MCF 10A (cell line): ENCODE results near the gene CNN2. TPM values are rescaled to one million over a fixed set of nuclear protein-coding genes. Genes with fewer than 3 reads are reported as not detected.

ENCODE experiments used
- BruUV-seq: library from RNA; stranded (reverse); fragments of 400-500 nt; replicated peaks from 2 replicates; lab custom pipeline; 2021; lab: Mats Ljungman, UMichigan
- CTCF ChIA-PET: fragments of 300-600 bp; sonication (Branson Sonifier 250); formaldehyde crosslinking; extraction: SDS; loops from one replicate; lab custom pipeline; 2021; ENCODE audit warnings: antibody characterized with exemption, inconsistent platforms; lab: Yijun Ruan, JAX
- POLR2A ChIA-PET: fragments of 300-600, 350-650 bp; sonication (Branson Sonifier 250); formaldehyde crosslinking; extraction: SDS; loops from one replicate; lab custom pipeline; 2020; ENCODE audit warnings: antibody characterized with exemption, inconsistent platforms; lab: Yijun Ruan, JAX
- DNase-seq: peaks from one replicate; pipeline ENCODE4 v3.0.0-alpha.2; 2018; ENCODE audit not compliant: unreplicated experiment
- H3K27ac Mint-ChIP-seq: one replicate; pipeline ENCODE4 v1.8.0; 2022; ENCODE audit warnings: mild to moderate bottlenecking, low read depth, mixed read lengths; ENCODE audit not compliant: unreplicated experiment
- H3K27me3 Mint-ChIP-seq: one replicate; pipeline ENCODE4 v1.8.0; 2022; ENCODE audit warnings: mixed read lengths; ENCODE audit not compliant: insufficient read depth, unreplicated experiment
- H3K36me3 Mint-ChIP-seq: one replicate; pipeline ENCODE4 v1.8.0; 2022; ENCODE audit warnings: mild to moderate bottlenecking, moderate library complexity, mixed read lengths; ENCODE audit not compliant: insufficient read depth, unreplicated experiment
- H3K4me1 Mint-ChIP-seq: one replicate; pipeline ENCODE4 v1.8.0; 2022; ENCODE audit warnings: mixed read lengths; ENCODE audit not compliant: insufficient read depth, unreplicated experiment
- H3K4me3 Mint-ChIP-seq: one replicate; pipeline ENCODE4 v1.8.0; 2022; ENCODE audit warnings: mild to moderate bottlenecking, moderate library complexity, mixed read lengths; ENCODE audit not compliant: unreplicated experiment
- H3K9me3 Mint-ChIP-seq: one replicate; pipeline ENCODE4 v1.8.0; 2022; ENCODE audit warnings: mixed read lengths; ENCODE audit not compliant: unreplicated experiment
- intact Hi-C: fragments of 100-400 bp; cut with micrococcal nuclease; formaldehyde crosslinking; loops from 2 replicates; pipeline ENCODE4 v1.14.1; 2022
- total RNA-seq: library from RNA; stranded (reverse); gene quantifications from 2 replicates; pipeline ENCODE4 v1.2.3, GENCODE V29; 2022
- TF ChIP-seq, protein P1 (sequence below): fragments of 200-600 bp; IDR thresholded peaks from one replicate; pipeline ENCODE4 v1.8.0; 2022; ENCODE audit warnings: antibody characterized with exemption, mild to moderate bottlenecking; ENCODE audit not compliant: unreplicated experiment

CNN2 gene
- total RNA-seq, 1 experiment from 2014 or later: 166 TPM

GRCh38 chr19:1050989-1051788, 24.8 kb downstream of the CNN2 start:
- intact Hi-C loops: no loop called here
- Mint-ChIP-seq H3K9me3 (no peaks in the 10 kb centered on the region), H3K27ac (no peak overlapping the region), H3K4me3 (no peak overlapping the region), H3K4me1 (no peaks in the 10 kb centered on the region), H3K36me3 (no peaks in the 10 kb centered on the region), H3K27me3 (no peaks in the 10 kb centered on the region)
- ChIA-PET POLR2A (no interaction called here), CTCF (no interaction called here)
- TF ChIP-seq, protein P1, sequence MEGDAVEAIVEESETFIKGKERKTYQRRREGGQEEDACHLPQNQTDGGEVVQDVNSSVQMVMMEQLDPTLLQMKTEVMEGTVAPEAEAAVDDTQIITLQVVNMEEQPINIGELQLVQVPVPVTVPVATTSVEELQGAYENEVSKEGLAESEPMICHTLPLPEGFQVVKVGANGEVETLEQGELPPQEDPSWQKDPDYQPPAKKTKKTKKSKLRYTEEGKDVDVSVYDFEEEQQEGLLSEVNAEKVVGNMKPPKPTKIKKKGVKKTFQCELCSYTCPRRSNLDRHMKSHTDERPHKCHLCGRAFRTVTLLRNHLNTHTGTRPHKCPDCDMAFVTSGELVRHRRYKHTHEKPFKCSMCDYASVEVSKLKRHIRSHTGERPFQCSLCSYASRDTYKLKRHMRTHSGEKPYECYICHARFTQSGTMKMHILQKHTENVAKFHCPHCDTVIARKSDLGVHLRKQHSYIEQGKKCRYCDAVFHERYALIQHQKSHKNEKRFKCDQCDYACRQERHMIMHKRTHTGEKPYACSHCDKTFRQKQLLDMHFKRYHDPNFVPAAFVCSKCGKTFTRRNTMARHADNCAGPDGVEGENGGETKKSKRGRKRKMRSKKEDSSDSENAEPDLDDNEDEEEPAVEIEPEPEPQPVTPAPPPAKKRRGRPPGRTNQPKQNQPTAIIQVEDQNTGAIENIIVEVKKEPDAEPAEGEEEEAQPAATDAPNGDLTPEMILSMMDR: no peak
- BruUV-seq: no TSS peak
- DNase-seq: no peak

DNA sequence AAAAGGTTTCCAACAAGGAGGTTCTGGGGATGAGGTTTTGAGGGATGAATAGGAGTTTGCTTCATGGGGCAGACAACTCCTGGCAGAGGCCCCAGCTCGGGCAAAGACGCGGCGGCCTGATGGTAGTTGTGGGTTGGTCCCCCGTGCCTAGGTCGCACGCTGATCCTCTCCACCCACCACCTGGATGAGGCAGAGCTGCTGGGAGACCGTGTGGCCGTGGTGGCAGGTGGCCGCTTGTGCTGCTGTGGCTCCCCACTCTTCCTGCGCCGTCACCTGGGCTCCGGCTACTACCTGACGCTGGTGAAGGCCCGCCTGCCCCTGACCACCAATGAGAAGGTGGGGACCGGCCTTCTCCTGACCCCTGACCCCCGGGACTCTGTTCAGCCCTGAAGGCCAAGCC, 25.4 kb downstream of the CNN2 start:
- CTCF ChIA-PET: no interaction called here
- BruUV-seq: no TSS peak
- Mint-ChIP-seq H3K4me1 (no peaks in the 10 kb centered on the region), H3K9me3 (no peaks in the 10 kb centered on the region), H3K27me3 (no peaks in the 10 kb centered on the region), H3K4me3 (no peak overlapping the region), H3K36me3 (no peaks in the 10 kb centered on the region), H3K27ac (no peak overlapping the region)
- POLR2A ChIA-PET: no interaction called here
- intact Hi-C loops: no loop called here
- TF ChIP-seq, protein P1: no peak
- no peak for DNase-seq

DNA sequence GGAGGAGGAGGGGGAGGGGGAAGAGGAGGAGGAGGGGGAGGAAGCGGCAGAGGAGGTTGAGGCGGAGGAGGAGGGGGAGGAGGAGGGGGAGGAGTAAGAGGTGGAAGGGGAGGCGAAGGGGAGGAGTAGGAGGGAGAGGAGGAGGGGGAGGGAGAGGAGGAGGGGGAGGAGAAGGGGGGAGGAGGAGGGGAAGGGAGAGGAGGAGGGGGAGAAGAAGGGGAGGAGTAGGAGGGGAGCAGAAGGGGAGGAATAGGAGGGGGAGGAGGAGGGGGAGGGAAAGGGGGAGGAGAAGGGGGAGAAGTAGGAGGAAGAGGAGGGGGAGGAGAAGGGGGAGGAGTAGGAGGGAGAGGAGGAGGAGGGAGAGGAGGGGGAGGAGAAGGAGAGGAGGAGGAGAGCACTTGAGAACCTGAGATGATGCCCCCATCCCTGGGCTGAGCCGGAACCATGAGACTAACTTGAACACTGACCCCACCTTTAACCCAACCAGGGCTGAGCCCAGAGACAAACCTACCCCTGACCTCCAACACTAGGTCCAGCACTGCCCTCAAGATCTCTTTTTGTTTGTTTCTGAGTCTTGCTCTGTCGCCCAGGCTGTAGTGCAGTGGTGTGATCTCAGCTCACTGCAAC, 26.1 kb downstream of the CNN2 start:
- no TSS peak for BruUV-seq
- TF ChIP-seq, protein P1: no peak
- POLR2A ChIA-PET: no interaction called here
- H3K27ac Mint-ChIP-seq: no peak overlapping the region
- intact Hi-C loops: no loop called here
- H3K36me3 Mint-ChIP-seq: no peaks in the 10 kb centered on the region
- DNase-seq: no peak
- no peaks in the 10 kb centered on the region for H3K4me1 Mint-ChIP-seq
- H3K4me3 Mint-ChIP-seq: no peak overlapping the region
- CTCF ChIA-PET: interaction anchor here (1.3 kb wide), 1 partner anchor 12 kb away, joined by 4 read pairs; no protein-coding TSS in a partner anchor
- no peaks in the 10 kb centered on the region for H3K27me3 Mint-ChIP-seq
- no peaks in the 10 kb centered on the region for H3K9me3 Mint-ChIP-seq
